Measurements from ENCODE around the gene IFT88. TPM values are rescaled to one million over a fixed set of nuclear protein-coding genes. Genes with fewer than 3 reads are reported as not detected.

Gene IFT88
- total RNA-seq, 4 donors from 2014 or later, result 7.9 to 47.5 (median 27.6) TPM

- Histone ChIP-seq H3K9me3 (no peaks in the 10 kb centered on the region), H3K27ac (peak overlapping the region in 1 of 2 donors; percentile 68), H3K4me3 (no peak overlapping the region), H3K27me3 (no peaks in the 10 kb centered on the region), H3K36me3 (no peaks in the 10 kb centered on the region), H3K4me1 (no peaks in the 10 kb centered on the region)
- intact Hi-C loops (cut with DNase I; ENCODE audit: low total_unique reads), result no loop called here
- no peak for DNase-seq
- TF ChIP-seq POLR2A (IDR thresholded peaks at IDR 0.05), result no peak
- no peak for TF ChIP-seq CTCF (IDR thresholded peaks at IDR 0.05)
Measured at GRCh38 chr13:20715330-20715712, 148.4 kb downstream of the IFT88 start.

- H3K27ac ChIP-seq, result no peak overlapping the region
- intact Hi-C loops (cut with DNase I; ENCODE audit: low total_unique reads), result no loop called here
Measured at GRCh38 chr13:20716951-20717350, 150.0 kb downstream of the IFT88 start.

GRCh38 chr13:20717581-20718542 lies 150.9 kb downstream of the IFT88 start:
- H3K27me3 ChIP-seq, result no peaks in the 10 kb centered on the region
- peaks cover 0 to 9% of the 10 kb centered on the region in 2 donors for H3K4me1 ChIP-seq
- intact Hi-C loops (cut with DNase I; ENCODE audit: low total_unique reads), result no loop called here
- H3K27ac ChIP-seq, result no peak overlapping the region
- H3K4me3 ChIP-seq, result no peak overlapping the region
- H3K36me3 ChIP-seq, result no peaks in the 10 kb centered on the region
- TF ChIP-seq POLR2A (IDR thresholded peaks at IDR 0.05) (no peak), CTCF (IDR thresholded peaks at IDR 0.05) (no peak)
- no peaks in the 10 kb centered on the region for H3K9me3 ChIP-seq
- DNase-seq, result no peak

More at GRCh38 chr13:20716951-20717350, 150.0 kb downstream of the IFT88 start:
- H3K4me3 ChIP-seq, result no peak overlapping the region
- H3K27me3 ChIP-seq, result no peaks in the 10 kb centered on the region
- H3K36me3 ChIP-seq, result no peaks in the 10 kb centered on the region
- no peaks in the 10 kb centered on the region for H3K9me3 ChIP-seq
- H3K4me1 ChIP-seq, result peaks cover 0 to 7% of the 10 kb centered on the region in 2 donors
- DNase-seq, result no peak
- no peak for TF ChIP-seq CTCF (IDR thresholded peaks at IDR 0.05)
- TF ChIP-seq POLR2A (IDR thresholded peaks at IDR 0.05), result no peak

GRCh38 chr13:20718958-20719566 lies 152.1 kb downstream of the IFT88 start:
- Histone ChIP-seq H3K4me1 (peaks cover 0 to 9% of the 10 kb centered on the region in 2 donors), H3K27ac (no peak overlapping the region), H3K36me3 (no peaks in the 10 kb centered on the region), H3K27me3 (no peaks in the 10 kb centered on the region), H3K9me3 (no peaks in the 10 kb centered on the region), H3K4me3 (no peak overlapping the region)
- intact Hi-C loops (cut with DNase I; ENCODE audit: low total_unique reads), result no loop called here
- DNase-seq, result no peak
- TF ChIP-seq CTCF (IDR thresholded peaks at IDR 0.05), result no peak
- no peak for TF ChIP-seq POLR2A (IDR thresholded peaks at IDR 0.05)

- H3K27ac ChIP-seq, result no peak overlapping the region
- no peaks in the 10 kb centered on the region for H3K27me3 ChIP-seq
- peaks cover 0 to 9% of the 10 kb centered on the region in 2 donors for H3K4me1 ChIP-seq
- intact Hi-C loops (cut with DNase I; ENCODE audit: low total_unique reads), result no loop called here
- no peaks in the 10 kb centered on the region for H3K9me3 ChIP-seq
- no peaks in the 10 kb centered on the region for H3K36me3 ChIP-seq
- TF ChIP-seq POLR2A (IDR thresholded peaks at IDR 0.05) (no peak), CTCF (IDR thresholded peaks at IDR 0.05) (no peak)
- DNase-seq, result no peak
- H3K4me3 ChIP-seq, result no peak overlapping the region
Measured at GRCh38 chr13:20719783-20720182, 152.8 kb downstream of the IFT88 start.

All from uterus (tissue), 4 donors.